ENCODE results near the gene MBNL3.

- TF ChIP-seq CTCF (IDR thresholded peaks at IDR 0.05) = no peak
- TF ChIP-seq GABPA (IDR thresholded peaks at IDR 0.05; ENCODE audit: low read depth) = no peak
- no peak for TF ChIP-seq FOXJ3 (CRISPR knock-in tag; IDR thresholded peaks at IDR 0.05)
- no peak for TF ChIP-seq MAX (IDR thresholded peaks at IDR 0.05; ENCODE audit: low read depth)
- TF ChIP-seq TAF1 (IDR thresholded peaks at IDR 0.05; ENCODE audit: borderline replicate concordance, low read depth, low read length) = no peak
- no peak for TF ChIP-seq RFX5 (IDR thresholded peaks at IDR 0.05; ENCODE audit: low read length)
- TF ChIP-seq MXI1 (IDR thresholded peaks at IDR 0.05; ENCODE audit: low read depth, low read length) = no peak
- no peak for TF ChIP-seq CHD2 (IDR thresholded peaks at IDR 0.05; ENCODE audit: low read length, partially characterized antibody)
- no peak for TF ChIP-seq YY1 (IDR thresholded peaks at IDR 0.05; ENCODE audit: low read depth)
- no peak for TF ChIP-seq JUND (IDR thresholded peaks at IDR 0.05)
- no peak for TF ChIP-seq GATA2 (CRISPR knock-in tag; IDR thresholded peaks at IDR 0.05)
- TF ChIP-seq EP300 (IDR thresholded peaks at IDR 0.05; ENCODE audit: borderline replicate concordance in 1 of 2, low read depth in 1 of 2, low read length in 1 of 2) = no peak
Measured at GRCh38 chrX:132423323-132423722, 65.5 kb downstream of the MBNL3 start.
